Trophoblast cell (in vitro differentiated cells and primary cell): ENCODE data around the gene MT1G.
A peak's percentile ranks its signal among the peaks of the same experiment; 100 is the strongest.

Experiments
- DNase-seq, 2 donors: peaks; one replicate each; pipeline ENCODE4 v3.0.0-alpha.2; 2016
- H2AFZ ChIP-seq: 2 replicates; pipeline ENCODE4 v1.6.1; 2013; ENCODE audit warnings: low read length, moderate library complexity, mild to moderate bottlenecking; ENCODE audit not compliant: insufficient read depth, poor library complexity
- H2AK5ac ChIP-seq: 2 replicates; pipeline ENCODE4 v1.6.1; 2013; ENCODE audit warnings: mild to moderate bottlenecking, low read length
- H2BK120ac ChIP-seq: 2 replicates; pipeline ENCODE4 v1.6.1; 2013; ENCODE audit warnings: low read length, mild to moderate bottlenecking, moderate library complexity; ENCODE audit not compliant: insufficient read depth, poor library complexity
- H2BK12ac ChIP-seq: 2 replicates; pipeline ENCODE4 v1.6.1; 2013; ENCODE audit warnings: mild to moderate bottlenecking, low read length, moderate library complexity
- H2BK5ac ChIP-seq: 2 replicates; pipeline ENCODE4 v1.6.1; 2013; ENCODE audit warnings: low read length, low read depth, moderate library complexity, mild to moderate bottlenecking; ENCODE audit not compliant: poor library complexity
- H3K14ac ChIP-seq: 2 replicates; pipeline ENCODE4 v1.6.1; 2013; ENCODE audit warnings: mild to moderate bottlenecking, low read length
- H3K18ac ChIP-seq: 2 replicates; pipeline ENCODE4 v1.6.1; 2013; ENCODE audit warnings: mild to moderate bottlenecking, low read length
- H3K23ac ChIP-seq: 2 replicates; pipeline ENCODE4 v1.6.1; 2013; ENCODE audit warnings: low read length
- H3K27ac ChIP-seq: 2 replicates; pipeline ENCODE4 v1.5.1; 2013; ENCODE audit warnings: low read depth, mild to moderate bottlenecking, inconsistent platforms, low read length, moderate library complexity
- H3K27me3 ChIP-seq: 2 replicates; pipeline ENCODE4 v1.6.1; 2013; ENCODE audit warnings: inconsistent platforms, mild to moderate bottlenecking, low read length, moderate library complexity; ENCODE audit not compliant: insufficient read depth
- H3K36me3 ChIP-seq, 2 experiments: 1 replicate in 1 of 2; 2 replicates in 1 of 2; pipeline ENCODE4 v1.6.1; 2013; ENCODE audit warnings: low read length in 2 of 2, mild to moderate bottlenecking in 2 of 2, moderate library complexity in 1 of 2; ENCODE audit not compliant: insufficient read depth in 2 of 2, control insufficient read depth in 1 of 2
- H3K4ac ChIP-seq: 2 replicates; pipeline ENCODE4 v1.6.1; 2013; ENCODE audit warnings: low read depth, mild to moderate bottlenecking, low read length, moderate library complexity
- H3K4me1 ChIP-seq, 2 experiments: 1 replicate in 1 of 2; 2 replicates in 1 of 2; pipeline ENCODE4 v1.6.1; 2013; ENCODE audit warnings: low read length in 2 of 2, mild to moderate bottlenecking in 2 of 2, moderate library complexity in 1 of 2; ENCODE audit not compliant: insufficient read depth in 2 of 2, control insufficient read depth in 1 of 2
- H3K4me2 ChIP-seq: 2 replicates; pipeline ENCODE4 v1.6.1; 2013; ENCODE audit warnings: inconsistent platforms, mild to moderate bottlenecking, low read length, moderate library complexity
- H3K4me3 ChIP-seq: 2 replicates; pipeline ENCODE4 v1.5.1; 2013; ENCODE audit warnings: mild to moderate bottlenecking, low read depth, low read length, inconsistent platforms
- H3K79me1 ChIP-seq: one replicate; pipeline ENCODE4 v1.6.1; 2013; ENCODE audit warnings: low read length
- H3K79me2 ChIP-seq: 2 replicates; pipeline ENCODE4 v1.6.1; 2013; ENCODE audit warnings: low read length, mild to moderate bottlenecking; ENCODE audit not compliant: control insufficient read depth, insufficient read depth, poor library complexity
- H3K9ac ChIP-seq: 2 replicates; pipeline ENCODE4 v1.6.1; 2013; ENCODE audit warnings: mild to moderate bottlenecking, low read length
- H3K9me3 ChIP-seq: 2 replicates; pipeline ENCODE4 v1.6.1; 2013; ENCODE audit warnings: low read depth, mild to moderate bottlenecking, control low read depth, inconsistent platforms, low read length; ENCODE audit not compliant: insufficient read depth
- H4K12ac ChIP-seq: 2 replicates; pipeline ENCODE4 v1.6.1; 2013; ENCODE audit warnings: low read depth, mild to moderate bottlenecking, low read length, moderate library complexity
- H4K8ac ChIP-seq: 2 replicates; pipeline ENCODE4 v1.6.1; 2013; ENCODE audit warnings: low read depth, mild to moderate bottlenecking, low read length, moderate library complexity
- H4K91ac ChIP-seq: one replicate; pipeline ENCODE4 v1.6.1; 2013; ENCODE audit warnings: low read depth, mild to moderate bottlenecking, low read length, moderate library complexity
- WGBS: extraction: QIAGEN DNeasy Blood & Tissue Kit; methylation state at CpG from one replicate; pipeline ENCODE4 v1.1.7; 2013; ENCODE audit warnings: missing lambda C conversion rate; ENCODE audit not compliant: insufficient read length, insufficient coverage; ENCODE audit errors: extremely low coverage; 5-methylcytosine and 5-hydroxymethylcytosine counted together

The MT1G gene

DNA sequence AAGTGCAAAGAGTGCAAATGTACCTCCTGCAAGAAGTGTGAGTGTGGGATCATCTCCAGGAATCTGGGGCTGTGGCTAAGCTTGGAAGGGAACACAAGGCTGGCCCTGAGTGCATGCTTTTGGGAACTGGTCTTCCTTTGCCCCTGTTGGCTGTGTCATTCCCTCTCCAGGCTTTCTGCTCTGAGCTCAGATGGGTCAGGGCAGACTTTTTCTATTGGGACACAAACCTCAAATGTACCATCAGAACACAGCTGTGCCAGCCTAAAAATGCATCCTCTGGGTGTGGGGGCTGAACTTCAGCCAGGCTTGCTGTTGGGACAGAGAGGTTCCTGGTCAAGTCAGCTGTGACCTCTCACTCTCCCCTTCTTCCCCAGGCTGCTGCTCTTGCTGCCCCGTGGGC is 15.3 kb downstream of the MT1G start:
- no peak for DNase-seq
- H3K79me2 ChIP-seq, result no peaks in the 10 kb centered on the region
- H3K27me3 ChIP-seq, result peaks cover 18% of the 10 kb centered on the region
- no peak overlapping the region for H4K91ac ChIP-seq
- H3K4ac ChIP-seq, result no peak overlapping the region
- no peak overlapping the region for H2BK120ac ChIP-seq
- peaks cover under 1% of the 10 kb centered on the region for H3K79me1 ChIP-seq
- no peak overlapping the region for H2AK5ac ChIP-seq
- no peak overlapping the region for H3K18ac ChIP-seq
- no CpG with 5 or more reads among the region's 1 CpG for WGBS
- H3K14ac ChIP-seq, result no peak overlapping the region
- H2BK12ac ChIP-seq, result no peak overlapping the region
- H2BK5ac ChIP-seq, result no peak overlapping the region
- no peak overlapping the region for H4K12ac ChIP-seq
- no peak overlapping the region for H3K27ac ChIP-seq
- H3K4me3 ChIP-seq, result no peak overlapping the region
- peaks cover 3% of the 10 kb centered on the region in 2 experiments for H3K4me1 ChIP-seq
- no peak overlapping the region for H3K23ac ChIP-seq
- H4K8ac ChIP-seq, result no peak overlapping the region
- peaks cover 2% of the 10 kb centered on the region for H3K9me3 ChIP-seq
- H3K4me2 ChIP-seq, result no peak overlapping the region
- no peak overlapping the region for H3K9ac ChIP-seq
- no peaks in the 10 kb centered on the region for H3K36me3 ChIP-seq
- no peak overlapping the region for H2AFZ ChIP-seq

- no peak for DNase-seq
- no peak within 1 kb of the TSS for H3K23ac ChIP-seq
- no peak within 1 kb of the TSS for H3K4me2 ChIP-seq
- no peak within 1 kb of the TSS for H4K8ac ChIP-seq
- no peak within 1 kb of the TSS for H3K4ac ChIP-seq
- H3K79me1 ChIP-seq, result no peaks in the 10 kb centered on the region
- no peak within 1 kb of the TSS for H2BK5ac ChIP-seq
- H3K4me3 ChIP-seq, result no peak within 1 kb of the TSS
- H3K18ac ChIP-seq, result no peak within 1 kb of the TSS
- H2AK5ac ChIP-seq, result no peak within 1 kb of the TSS
- H2BK12ac ChIP-seq, result no peak within 1 kb of the TSS
- H3K4me1 ChIP-seq, result no peaks in the 10 kb centered on the region
- no peaks in the 10 kb centered on the region for H3K9me3 ChIP-seq
- no peak within 1 kb of the TSS for H3K27ac ChIP-seq
- H3K27me3 ChIP-seq, result peaks cover 25% of the 10 kb centered on the region
- no peak within 1 kb of the TSS for H4K12ac ChIP-seq
- no peak within 1 kb of the TSS for H3K9ac ChIP-seq
- H2AFZ ChIP-seq, result no peak within 1 kb of the TSS
- H4K91ac ChIP-seq, result no peak within 1 kb of the TSS
- no peak within 1 kb of the TSS for H2BK120ac ChIP-seq
- no peak within 1 kb of the TSS for H3K14ac ChIP-seq
- no CpG with 5 or more reads among the region's 7 CpGs for WGBS
- H3K36me3 ChIP-seq, result no peaks in the 10 kb centered on the region
- no peaks in the 10 kb centered on the region for H3K79me2 ChIP-seq
Measured at GRCh38 chr16:56651586-56651985, 16.3 kb downstream of the MT1G start, which contains the start of gene MT1B. MT1B (plus strand) TSS chr16:56651886; CDS start chr16:56651954, 68 bp downstream.

- no peak overlapping the region for H2BK5ac ChIP-seq
- no peak overlapping the region for H2BK12ac ChIP-seq
- H3K27ac ChIP-seq, result no peak overlapping the region
- no peak overlapping the region for H2AFZ ChIP-seq
- H3K9me3 ChIP-seq, result no peaks in the 10 kb centered on the region
- H3K23ac ChIP-seq, result no peak overlapping the region
- peak; percentile 69 to 97 for DNase-seq
- H3K79me2 ChIP-seq, result no peaks in the 10 kb centered on the region
- H3K9ac ChIP-seq, result no peak overlapping the region
- no peak overlapping the region for H2BK120ac ChIP-seq
- no peaks in the 10 kb centered on the region for H3K36me3 ChIP-seq
- H4K91ac ChIP-seq, result no peak overlapping the region
- WGBS, result no CpG with 5 or more reads among the region's 3 CpGs
- peaks cover 28% of the 10 kb centered on the region for H3K27me3 ChIP-seq
- no peaks in the 10 kb centered on the region for H3K4me1 ChIP-seq
- no peak overlapping the region for H3K18ac ChIP-seq
- no peak overlapping the region for H3K14ac ChIP-seq
- no peak overlapping the region for H4K8ac ChIP-seq
- H3K79me1 ChIP-seq, result no peaks in the 10 kb centered on the region
- H4K12ac ChIP-seq, result no peak overlapping the region
- H2AK5ac ChIP-seq, result no peak overlapping the region
- H3K4me2 ChIP-seq, result no peak overlapping the region
- H3K4me3 ChIP-seq, result no peak overlapping the region
- H3K4ac ChIP-seq, result no peak overlapping the region
Measured at GRCh38 chr16:56649820-56650219, 18.0 kb downstream of the MT1G start.

- Histone ChIP-seq H3K9me3 (no peaks in the 10 kb centered on the region), H2BK12ac (no peak overlapping the region), H4K8ac (no peak overlapping the region), H3K23ac (no peak overlapping the region), H3K79me2 (no peaks in the 10 kb centered on the region), H3K4me1 (no peaks in the 10 kb centered on the region), H3K4ac (no peak overlapping the region), H4K91ac (no peak overlapping the region), H3K4me2 (no peak overlapping the region), H3K79me1 (no peaks in the 10 kb centered on the region), H2BK5ac (no peak overlapping the region), H3K18ac (no peak overlapping the region), H4K12ac (no peak overlapping the region), H2AFZ (no peak overlapping the region), H3K4me3 (no peak overlapping the region), H3K27me3 (peaks cover 31% of the 10 kb centered on the region), H2BK120ac (no peak overlapping the region), H3K27ac (no peak overlapping the region), H3K14ac (no peak overlapping the region), H2AK5ac (no peak overlapping the region), H3K9ac (no peak overlapping the region), H3K36me3 (no peaks in the 10 kb centered on the region)
- no CpG with 5 or more reads among the region's 2 CpGs for WGBS
- DNase-seq, result no peak
Measured at GRCh38 chr16:56649271-56649670, 18.6 kb downstream of the MT1G start.
